ENCODE data around the gene LIX1L.
A peak's percentile ranks its signal among the peaks of the same experiment; 100 is the strongest.

LIX1L gene

DNA sequence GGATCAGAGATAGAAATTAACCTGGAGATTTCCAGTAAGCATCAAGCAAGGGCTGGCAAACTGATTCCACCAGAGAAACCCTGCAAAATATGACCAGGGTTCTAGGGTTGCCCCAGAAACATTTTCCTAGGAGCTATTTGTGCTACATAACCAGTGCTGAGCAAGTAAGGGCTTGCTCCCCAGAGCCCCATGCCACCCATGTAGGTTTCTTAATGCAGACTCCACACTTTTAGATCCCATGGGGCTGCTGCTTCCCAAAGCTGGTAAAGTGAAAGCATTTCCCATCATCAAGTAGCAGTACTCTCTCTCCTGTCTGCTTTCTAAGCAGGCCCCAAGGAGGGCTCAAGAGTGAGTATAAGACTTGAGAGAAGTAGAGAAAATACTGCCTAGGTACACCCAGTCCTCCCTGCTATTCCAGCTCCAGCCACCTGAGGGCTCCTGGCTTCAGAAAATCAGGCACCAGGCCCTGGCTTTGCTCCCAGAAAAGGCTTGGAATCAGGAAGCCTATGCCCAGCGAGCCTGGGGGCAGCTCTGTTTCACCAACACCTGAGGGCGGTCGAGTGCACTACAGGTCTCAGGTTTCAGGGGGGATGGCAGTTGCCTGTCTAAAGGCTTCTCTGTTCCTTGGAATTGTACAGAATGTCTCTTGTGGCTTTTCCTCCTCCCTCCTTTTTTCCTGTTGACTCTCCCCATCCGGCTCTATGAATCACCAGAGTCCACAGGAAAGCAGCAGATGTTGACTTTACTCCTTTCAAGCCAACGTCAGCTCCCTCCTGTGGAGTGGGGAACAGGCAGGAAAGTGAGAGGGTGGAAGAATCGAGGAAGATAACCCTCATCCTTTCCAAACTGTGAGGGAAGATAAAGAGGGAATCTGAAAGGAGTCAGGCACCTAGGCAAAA lies 66.0 kb downstream of the LIX1L start:
- peak; percentile 93 for DNase-seq

DNA sequence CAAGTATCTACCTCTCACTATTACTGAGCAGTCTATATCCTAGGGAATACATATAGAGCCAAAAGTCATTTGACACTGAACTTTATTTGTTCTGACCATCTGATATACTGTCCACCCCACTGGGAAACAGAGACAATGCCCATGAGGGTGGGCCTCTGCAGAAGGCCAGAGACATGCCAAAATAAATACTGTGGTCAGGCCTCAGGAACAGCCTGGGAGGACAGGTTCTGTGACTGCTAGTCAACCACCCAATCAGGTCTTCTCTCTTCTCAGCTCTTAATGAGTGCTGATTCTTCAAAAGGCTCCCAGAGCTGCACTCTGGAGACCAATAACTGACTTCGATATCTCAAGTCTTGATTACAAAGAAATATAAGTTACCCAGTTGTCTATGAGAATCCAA lies 66.7 kb downstream of the LIX1L start:
- no peak for DNase-seq

DNA sequence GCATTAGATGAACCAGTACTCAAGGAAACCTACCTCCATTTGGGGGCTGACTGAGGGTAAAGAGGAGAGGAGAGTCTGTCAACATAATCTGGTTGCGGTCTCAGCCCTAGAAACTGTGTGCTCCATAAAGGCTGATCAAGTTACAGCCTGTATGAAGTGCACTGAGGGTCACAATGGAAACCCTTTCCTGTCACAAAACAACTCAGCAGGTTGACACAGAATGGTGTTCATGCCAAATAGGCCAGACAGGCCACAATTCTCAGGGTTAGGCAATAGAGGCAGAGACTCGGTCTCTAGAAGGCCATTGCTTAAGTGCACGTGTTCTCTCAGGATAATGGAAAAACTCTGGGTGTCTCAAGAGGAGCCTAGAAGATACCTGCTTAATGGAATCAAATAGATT lies 68.1 kb downstream of the LIX1L start:
- no peak for DNase-seq

DNA sequence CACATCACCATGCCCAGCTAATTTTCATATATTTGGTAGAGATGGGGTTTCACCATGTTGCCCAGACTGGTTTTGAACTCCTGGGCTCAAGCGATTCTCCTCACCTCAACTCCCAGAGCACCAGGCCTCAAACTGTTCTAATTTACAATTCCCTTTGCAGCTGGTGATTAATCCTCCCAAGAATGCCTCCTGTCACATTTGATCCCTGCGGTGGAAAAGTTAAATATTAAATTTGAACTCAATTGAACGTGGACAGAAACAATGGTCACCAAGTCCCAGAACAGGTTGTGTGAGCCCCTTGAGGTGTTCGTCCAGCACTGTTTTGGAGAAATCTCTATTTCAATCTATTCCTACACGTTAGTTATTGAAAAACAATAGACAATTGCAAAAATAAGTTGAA lies 70.2 kb downstream of the LIX1L start:
- no peak for DNase-seq

DNA sequence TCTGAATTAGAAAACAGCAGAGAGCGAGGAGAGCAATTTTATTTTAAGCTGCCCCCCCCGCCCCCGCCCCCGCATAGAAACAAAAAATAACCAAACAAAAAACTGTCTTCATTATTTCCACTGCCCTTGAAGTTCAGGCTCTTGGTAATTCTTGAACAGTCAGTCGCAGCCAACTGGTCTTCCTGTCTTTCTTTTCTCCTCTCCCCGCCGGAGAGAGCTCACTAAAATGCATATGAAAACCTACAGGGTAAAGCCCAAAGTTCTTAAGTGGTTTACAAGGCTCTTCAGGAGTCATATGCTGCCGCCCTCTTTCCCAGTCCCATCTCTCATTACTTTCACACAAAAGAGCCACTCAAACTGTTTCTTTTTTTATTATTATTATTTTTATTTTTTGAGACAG lies 71.0 kb downstream of the LIX1L start:
- no peak for DNase-seq

DNA sequence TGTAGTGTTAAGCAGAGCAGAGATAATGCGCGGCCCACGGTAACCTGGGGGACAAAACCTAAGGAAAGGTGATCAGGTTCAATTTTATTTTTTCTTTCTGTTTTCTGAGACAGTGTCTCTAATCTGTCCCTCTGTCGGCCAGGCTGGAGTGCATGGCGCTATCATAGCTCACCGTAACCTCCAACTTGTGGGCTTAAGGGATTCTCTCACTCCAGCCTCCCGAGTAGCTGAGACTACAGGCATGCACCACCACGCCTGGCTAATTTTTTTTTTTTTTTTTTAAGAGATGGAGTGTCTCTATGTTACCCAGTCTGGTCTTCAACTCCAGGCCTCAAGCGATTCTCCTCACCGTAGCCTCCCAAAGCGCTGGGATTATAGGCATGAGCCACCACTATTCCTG lies 71.4 kb downstream of the LIX1L start:
- DNase-seq = no peak

GRCh38 chr1:145885738-145886287 lies 72.0 kb downstream of the LIX1L start, which contains the start of gene ANKRD35:
Gene ANKRD35 (minus strand): TSS chr1:145885866. CDS start chr1:145885758, 108 bp downstream.
- peak; percentile 32 for DNase-seq

DNA sequence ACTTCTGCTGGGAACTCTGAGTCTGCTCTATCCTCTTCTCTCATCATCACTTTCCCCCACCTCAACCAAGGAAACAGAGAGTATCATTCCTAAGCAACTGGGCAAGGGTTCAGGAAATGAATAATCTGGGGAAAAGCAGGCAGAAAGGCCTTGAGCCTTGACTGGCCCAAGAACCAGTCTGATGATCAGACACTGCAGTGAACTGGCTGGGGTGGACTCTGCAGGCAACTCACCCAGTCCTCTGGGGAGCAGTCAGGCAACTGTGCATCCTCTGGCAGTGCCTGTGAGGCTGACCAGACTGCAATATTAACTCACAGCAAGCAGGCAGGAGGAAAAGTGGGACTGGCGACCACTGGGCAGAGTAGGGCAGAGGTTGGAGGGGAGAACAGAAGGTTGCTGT lies 73.1 kb downstream of the LIX1L start:
- no peak for DNase-seq
